DND-41 (cell line): ENCODE measurements around the gene FGF2.
"Not testable (repeated sequence)": the region's sequence is repeated elsewhere in the genome, so short reads cannot be mapped to it uniquely, and the experiment has no call there.

Experiments used
- ATAC-seq: fragments of 200-7000 bp; cut with Tn5 transposase; 3 replicates; pipeline ENCODE4 v1.9.1; 2021; ENCODE audit warnings: low read depth; ENCODE audit not compliant: insufficient read depth
- DNase-seq: peaks from one replicate; pipeline ENCODE4 v3.0.0-alpha.2; 2020
- H2AFZ ChIP-seq: 2 replicates; pipeline ENCODE4 v1.6.0; 2012; ENCODE audit warnings: low read depth, low read length
- H3K27ac ChIP-seq: 2 replicates; pipeline ENCODE4 v1.5.1; 2012; ENCODE audit warnings: low read length, inconsistent platforms
- H3K27me3 ChIP-seq: fragments of 200-600 bp; sonication (generic); 2 replicates; pipeline ENCODE4 v1.6.0; 2012; ENCODE audit warnings: low read length, mild to moderate bottlenecking, inconsistent platforms; ENCODE audit not compliant: insufficient read depth, poor library complexity
- H3K36me3 ChIP-seq: 2 replicates; pipeline ENCODE4 v1.5.1; 2012; ENCODE audit warnings: low read length, inconsistent platforms; ENCODE audit not compliant: insufficient read depth
- H3K4me1 ChIP-seq: 2 replicates; pipeline ENCODE4 v1.5.1; 2012; ENCODE audit warnings: mild to moderate bottlenecking, low read length; ENCODE audit not compliant: insufficient read depth
- H3K4me2 ChIP-seq: 2 replicates; pipeline ENCODE4 v1.6.0; 2012; ENCODE audit warnings: mild to moderate bottlenecking, moderate library complexity, low read length, inconsistent platforms; ENCODE audit not compliant: insufficient read depth
- H3K4me3 ChIP-seq, 2 experiments: fragments of 200-600 bp in 1 of 2; shearing (Covaris generic) in 1 of 2; 2 replicates each; pipeline ENCODE4 v1.5.1; 2012 to 2016; ENCODE audit warnings: inconsistent platforms in 2 of 2, low read length in 2 of 2, mild to moderate bottlenecking in 2 of 2, low read depth in 1 of 2, moderate library complexity in 1 of 2
- H3K79me2 ChIP-seq: 2 replicates; pipeline ENCODE4 v1.6.0; 2012; ENCODE audit warnings: low read length, inconsistent platforms; ENCODE audit not compliant: insufficient read depth
- H3K9ac ChIP-seq: 2 replicates; pipeline ENCODE4 v1.6.0; 2012; ENCODE audit warnings: low read depth, mild to moderate bottlenecking, inconsistent platforms, low read length, moderate library complexity
- H3K9me3 ChIP-seq: 2 replicates; pipeline ENCODE4 v1.5.1; 2012; ENCODE audit warnings: low read length, moderate library complexity, mild to moderate bottlenecking, inconsistent platforms; ENCODE audit not compliant: insufficient read depth, severe bottlenecking
- H4K20me1 ChIP-seq: 2 replicates; pipeline ENCODE4 v1.6.0; 2012; ENCODE audit warnings: low read length; ENCODE audit not compliant: insufficient read depth
- EZH2 ChIP-seq: IDR thresholded peaks from 3 replicates; pipeline ENCODE4 v1.6.1; 2012; ENCODE audit warnings: borderline replicate concordance, low read depth, mild to moderate bottlenecking, moderate library complexity, low read length, inconsistent platforms; ENCODE audit not compliant: severe bottlenecking
- TF ChIP-seq, protein P1 (sequence below): IDR thresholded peaks from 2 replicates; pipeline ENCODE4 v1.5.1; 2012; ENCODE audit warnings: borderline replicate concordance, low read length, moderate library complexity, mild to moderate bottlenecking; ENCODE audit not compliant: poor library complexity, severe bottlenecking; ENCODE audit errors: extremely low read depth

FGF2 gene

GRCh38 chr4:122785099-122785498, 41.5 kb upstream of the FGF2 start:
- no peak overlapping the region for H3K9ac ChIP-seq
- no peaks in the 10 kb centered on the region for H4K20me1 ChIP-seq
- no peak overlapping the region for H3K4me2 ChIP-seq
- ATAC-seq (no peak), DNase-seq (no peak)
- H2AFZ ChIP-seq, result no peak overlapping the region
- H3K36me3 ChIP-seq, result no peaks in the 10 kb centered on the region
- no peaks in the 10 kb centered on the region for H3K4me1 ChIP-seq
- no peak for TF ChIP-seq EZH2
- TF ChIP-seq, protein P1, sequence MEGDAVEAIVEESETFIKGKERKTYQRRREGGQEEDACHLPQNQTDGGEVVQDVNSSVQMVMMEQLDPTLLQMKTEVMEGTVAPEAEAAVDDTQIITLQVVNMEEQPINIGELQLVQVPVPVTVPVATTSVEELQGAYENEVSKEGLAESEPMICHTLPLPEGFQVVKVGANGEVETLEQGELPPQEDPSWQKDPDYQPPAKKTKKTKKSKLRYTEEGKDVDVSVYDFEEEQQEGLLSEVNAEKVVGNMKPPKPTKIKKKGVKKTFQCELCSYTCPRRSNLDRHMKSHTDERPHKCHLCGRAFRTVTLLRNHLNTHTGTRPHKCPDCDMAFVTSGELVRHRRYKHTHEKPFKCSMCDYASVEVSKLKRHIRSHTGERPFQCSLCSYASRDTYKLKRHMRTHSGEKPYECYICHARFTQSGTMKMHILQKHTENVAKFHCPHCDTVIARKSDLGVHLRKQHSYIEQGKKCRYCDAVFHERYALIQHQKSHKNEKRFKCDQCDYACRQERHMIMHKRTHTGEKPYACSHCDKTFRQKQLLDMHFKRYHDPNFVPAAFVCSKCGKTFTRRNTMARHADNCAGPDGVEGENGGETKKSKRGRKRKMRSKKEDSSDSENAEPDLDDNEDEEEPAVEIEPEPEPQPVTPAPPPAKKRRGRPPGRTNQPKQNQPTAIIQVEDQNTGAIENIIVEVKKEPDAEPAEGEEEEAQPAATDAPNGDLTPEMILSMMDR, result no peak
- no peak overlapping the region for H3K27ac ChIP-seq
- no peaks in the 10 kb centered on the region for H3K27me3 ChIP-seq
- H3K79me2 ChIP-seq, result no peaks in the 10 kb centered on the region
- H3K4me3 ChIP-seq, result no peak overlapping the region
- H3K9me3 ChIP-seq, result no peaks in the 10 kb centered on the region

- not testable (repeated sequence) for H3K4me2 ChIP-seq, H3K9me3 ChIP-seq, H3K9ac ChIP-seq, H3K27me3 ChIP-seq, H3K79me2 ChIP-seq, H3K36me3 ChIP-seq, DNase-seq, ATAC-seq, H3K4me1 ChIP-seq, H4K20me1 ChIP-seq, H2AFZ ChIP-seq, H3K27ac ChIP-seq, H3K4me3 ChIP-seq
Measured at GRCh38 chr4:122786296-122786695, 40.3 kb upstream of the FGF2 start.

- not testable (repeated sequence) for H4K20me1 ChIP-seq, H3K4me2 ChIP-seq, H3K9ac ChIP-seq, H3K4me3 ChIP-seq, H3K27ac ChIP-seq, H3K36me3 ChIP-seq, H3K27me3 ChIP-seq, H3K4me1 ChIP-seq, ATAC-seq, H2AFZ ChIP-seq, H3K9me3 ChIP-seq, DNase-seq, H3K79me2 ChIP-seq
Measured at GRCh38 chr4:122786920-122787319, 39.7 kb upstream of the FGF2 start.

- ATAC-seq (no peak), DNase-seq (no peak)
- Histone ChIP-seq H3K4me3 (no peak overlapping the region), H3K9me3 (no peaks in the 10 kb centered on the region), H3K9ac (no peak overlapping the region), H4K20me1 (no peaks in the 10 kb centered on the region), H3K27ac (no peak overlapping the region), H2AFZ (no peak overlapping the region), H3K4me1 (no peaks in the 10 kb centered on the region), H3K27me3 (no peaks in the 10 kb centered on the region), H3K36me3 (no peaks in the 10 kb centered on the region), H3K4me2 (no peak overlapping the region), H3K79me2 (no peaks in the 10 kb centered on the region)
- TF ChIP-seq EZH2, result no peak
- TF ChIP-seq, protein P1, result no peak
Measured at GRCh38 chr4:122787940-122788339, 38.7 kb upstream of the FGF2 start.
